ENCODE measurements around the gene STAT4. TPM values are rescaled to one million over a fixed set of nuclear protein-coding genes. Genes with fewer than 3 reads are reported as not detected.

The STAT4 gene
- total RNA-seq, 4 donors from 2014 or later, result 3.1 to 9.1 TPM; not detected in 2

DNA sequence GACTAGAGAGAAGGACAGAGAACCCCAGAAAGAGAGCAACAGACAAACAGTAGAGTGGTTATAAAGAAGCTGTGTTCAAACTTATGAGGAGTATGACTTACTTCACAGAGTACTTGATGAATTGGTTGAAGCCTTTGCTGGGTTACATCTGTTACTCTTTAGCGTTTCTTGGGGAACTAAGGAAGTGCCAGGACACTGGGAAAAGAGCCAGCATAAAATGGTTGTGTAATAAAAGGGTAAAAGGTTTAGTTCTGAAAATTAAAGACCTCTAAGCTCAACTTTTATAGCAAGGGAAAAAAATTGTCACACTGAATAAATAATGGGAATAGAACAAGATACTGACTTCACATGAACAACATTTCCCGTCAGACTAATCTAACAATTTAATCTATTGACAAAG lies 17.0 kb upstream of the STAT4 start:
- in situ Hi-C loops (cut with MboI; ENCODE audit: low pct_ligation_motif_present in 1 of 4, low pct_unique_long_range_greater_than_20kb in 1 of 4, low sequenced_read_pairs in 3 of 4), result loop anchor here in 3 of 4 donors (5.0 to 25.0 kb wide), 5 partner anchors 327 to 520 kb away; partner anchors contain the start of gene NABP1 (in 1 of the 3)
- H3K27ac ChIP-seq, result peak overlapping the region in 3 of 4 donors; percentile 13 to 29 (median 27)
- DNase-seq, result no peak
- peaks cover 0 to 44% (median 17%) of the 10 kb centered on the region in 4 donors for H3K4me1 ChIP-seq
- no peaks in the 10 kb centered on the region for H3K36me3 ChIP-seq
- no peaks in the 10 kb centered on the region for H3K9me3 ChIP-seq
- intact Hi-C loops (cut with DNase I; ENCODE audit: low total_unique reads), result loop anchor here (10.0 kb wide), 1 partner anchor 347 kb away; no protein-coding TSS in a partner anchor
- H3K27me3 ChIP-seq, result no peaks in the 10 kb centered on the region
- TF ChIP-seq, protein P1, sequence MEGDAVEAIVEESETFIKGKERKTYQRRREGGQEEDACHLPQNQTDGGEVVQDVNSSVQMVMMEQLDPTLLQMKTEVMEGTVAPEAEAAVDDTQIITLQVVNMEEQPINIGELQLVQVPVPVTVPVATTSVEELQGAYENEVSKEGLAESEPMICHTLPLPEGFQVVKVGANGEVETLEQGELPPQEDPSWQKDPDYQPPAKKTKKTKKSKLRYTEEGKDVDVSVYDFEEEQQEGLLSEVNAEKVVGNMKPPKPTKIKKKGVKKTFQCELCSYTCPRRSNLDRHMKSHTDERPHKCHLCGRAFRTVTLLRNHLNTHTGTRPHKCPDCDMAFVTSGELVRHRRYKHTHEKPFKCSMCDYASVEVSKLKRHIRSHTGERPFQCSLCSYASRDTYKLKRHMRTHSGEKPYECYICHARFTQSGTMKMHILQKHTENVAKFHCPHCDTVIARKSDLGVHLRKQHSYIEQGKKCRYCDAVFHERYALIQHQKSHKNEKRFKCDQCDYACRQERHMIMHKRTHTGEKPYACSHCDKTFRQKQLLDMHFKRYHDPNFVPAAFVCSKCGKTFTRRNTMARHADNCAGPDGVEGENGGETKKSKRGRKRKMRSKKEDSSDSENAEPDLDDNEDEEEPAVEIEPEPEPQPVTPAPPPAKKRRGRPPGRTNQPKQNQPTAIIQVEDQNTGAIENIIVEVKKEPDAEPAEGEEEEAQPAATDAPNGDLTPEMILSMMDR (IDR thresholded peaks at IDR 0.05), result no peak
- TF ChIP-seq EP300 (IDR thresholded peaks at IDR 0.05; ENCODE audit: low read depth), result no peak
- TF ChIP-seq POLR2A (IDR thresholded peaks at IDR 0.05), result no peak
- TF ChIP-seq POLR2AphosphoS5 (IDR thresholded peaks at IDR 0.05), result no peak
- 22 to 27% methylated on average over 2 of the region's 2 CpGs for WGBS, 2 donors (ENCODE audit: low coverage in 1 of 2)
- H3K4me3 ChIP-seq, result no peak overlapping the region

DNA sequence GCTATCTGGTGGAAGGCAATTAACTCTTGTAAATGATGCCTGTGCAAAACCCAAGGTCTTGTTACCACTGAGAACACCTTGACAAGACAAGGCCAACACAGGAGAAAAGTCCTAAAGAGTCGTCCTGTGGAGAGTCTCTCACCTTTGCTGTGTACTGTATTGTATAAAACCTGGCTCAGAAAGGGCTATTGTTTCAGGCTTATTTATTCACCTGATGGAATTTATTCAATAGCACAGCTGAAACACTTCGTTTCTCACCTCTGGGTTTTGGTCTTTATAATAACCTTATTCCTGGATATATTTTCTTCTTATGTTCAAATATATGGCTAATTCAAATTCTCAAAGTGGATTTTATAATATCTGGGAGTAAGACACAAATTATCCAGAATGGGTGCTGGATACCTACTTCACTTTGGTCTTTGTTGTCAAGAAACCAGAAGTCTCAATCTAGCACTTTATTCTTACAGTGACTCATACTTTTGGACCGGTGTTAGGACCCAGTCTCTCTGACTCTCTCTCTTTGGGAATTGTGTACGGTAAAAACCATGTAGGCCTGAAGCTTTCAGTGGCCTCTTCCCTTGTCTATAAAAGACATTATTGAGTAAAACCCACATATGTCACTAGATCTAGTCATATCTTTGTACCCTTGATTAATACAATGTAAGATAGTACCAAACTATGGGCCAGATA lies 16.1 kb upstream of the STAT4 start:
- H3K27me3 ChIP-seq, result no peaks in the 10 kb centered on the region
- no peak for TF ChIP-seq EP300 (IDR thresholded peaks at IDR 0.05; ENCODE audit: low read depth)
- no peak for TF ChIP-seq POLR2A (IDR thresholded peaks at IDR 0.05)
- TF ChIP-seq, protein P1 (IDR thresholded peaks at IDR 0.05), result no peak
- TF ChIP-seq POLR2AphosphoS5 (IDR thresholded peaks at IDR 0.05), result no peak
- peak overlapping the region in 3 of 4 donors; percentile 13 to 29 (median 27) for H3K27ac ChIP-seq
- in situ Hi-C loops (cut with MboI; ENCODE audit: low pct_ligation_motif_present in 1 of 4, low pct_unique_long_range_greater_than_20kb in 1 of 4, low sequenced_read_pairs in 3 of 4), result loop anchor here in 3 of 4 donors (5.0 to 25.0 kb wide), 5 partner anchors 328 to 520 kb away; partner anchors contain the start of gene NABP1 (in 1 of the 3)
- H3K36me3 ChIP-seq, result no peaks in the 10 kb centered on the region
- DNase-seq, result no peak
- WGBS, 2 donors (ENCODE audit: low coverage in 1 of 2), result 72% methylated on average over 4 of the region's 4 CpGs; no CpG with 5 or more reads in 1 of the 2 donors
- intact Hi-C loops (cut with DNase I; ENCODE audit: low total_unique reads), result loop anchor here (10.0 kb wide), 1 partner anchor 348 kb away; no protein-coding TSS in a partner anchor
- H3K9me3 ChIP-seq, result no peaks in the 10 kb centered on the region
- no peak overlapping the region for H3K4me3 ChIP-seq
- peaks cover 0 to 39% (median 17%) of the 10 kb centered on the region in 4 donors for H3K4me1 ChIP-seq

DNA sequence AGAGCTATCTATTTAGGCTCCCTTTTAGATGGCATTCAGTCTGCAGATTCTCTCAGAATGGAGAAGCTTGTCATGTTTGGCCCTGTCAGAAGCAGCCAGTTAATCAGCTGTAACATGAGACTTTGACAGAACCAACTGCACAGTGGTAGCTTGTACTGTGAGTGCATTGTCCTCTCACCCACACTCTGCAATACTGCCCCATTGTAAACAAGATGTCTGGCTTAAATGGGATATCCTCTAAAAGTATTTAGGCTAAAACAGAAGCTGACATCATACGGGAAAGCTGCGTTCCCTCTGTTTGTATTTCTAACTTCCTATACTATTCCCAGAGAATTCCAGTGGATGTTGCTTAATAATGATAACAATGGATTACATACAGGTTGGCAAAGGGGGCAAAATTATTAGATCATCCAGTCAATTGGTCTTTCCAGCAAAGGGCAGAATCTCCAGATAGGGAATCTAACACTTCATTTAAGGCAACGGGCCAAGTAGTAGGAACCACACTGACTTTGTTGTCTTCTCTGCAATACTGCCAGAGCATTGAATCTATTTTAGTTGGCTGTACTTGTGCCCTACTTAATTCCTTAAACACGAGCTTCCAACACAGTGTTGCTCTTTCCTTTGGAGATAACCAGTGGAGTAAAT lies 15.4 kb upstream of the STAT4 start:
- DNase-seq, result no peak
- intact Hi-C loops (cut with DNase I; ENCODE audit: low total_unique reads), result loop anchor here (10.0 kb wide), 1 partner anchor 349 kb away; no protein-coding TSS in a partner anchor
- no peaks in the 10 kb centered on the region for H3K9me3 ChIP-seq
- WGBS, 2 donors (ENCODE audit: low coverage in 1 of 2), result 58 to 64% methylated on average over 2 to 4 of the region's 4 CpGs
- TF ChIP-seq POLR2A (IDR thresholded peaks at IDR 0.05) (no peak), POLR2AphosphoS5 (IDR thresholded peaks at IDR 0.05) (no peak), EP300 (IDR thresholded peaks at IDR 0.05; ENCODE audit: low read depth) (no peak)
- TF ChIP-seq, protein P1 (IDR thresholded peaks at IDR 0.05), result no peak
- no peak overlapping the region for H3K27ac ChIP-seq
- H3K36me3 ChIP-seq, result no peaks in the 10 kb centered on the region
- in situ Hi-C loops (cut with MboI; ENCODE audit: low pct_ligation_motif_present in 1 of 4, low pct_unique_long_range_greater_than_20kb in 1 of 4, low sequenced_read_pairs in 3 of 4), result loop anchor here in 3 of 4 donors (5.0 to 25.0 kb wide), 5 partner anchors 329 to 521 kb away; partner anchors contain the start of gene NABP1 (in 1 of the 3)
- H3K4me1 ChIP-seq, result peaks cover 0 to 34% (median 17%) of the 10 kb centered on the region in 4 donors
- H3K4me3 ChIP-seq, result no peak overlapping the region
- H3K27me3 ChIP-seq, result no peaks in the 10 kb centered on the region

DNA sequence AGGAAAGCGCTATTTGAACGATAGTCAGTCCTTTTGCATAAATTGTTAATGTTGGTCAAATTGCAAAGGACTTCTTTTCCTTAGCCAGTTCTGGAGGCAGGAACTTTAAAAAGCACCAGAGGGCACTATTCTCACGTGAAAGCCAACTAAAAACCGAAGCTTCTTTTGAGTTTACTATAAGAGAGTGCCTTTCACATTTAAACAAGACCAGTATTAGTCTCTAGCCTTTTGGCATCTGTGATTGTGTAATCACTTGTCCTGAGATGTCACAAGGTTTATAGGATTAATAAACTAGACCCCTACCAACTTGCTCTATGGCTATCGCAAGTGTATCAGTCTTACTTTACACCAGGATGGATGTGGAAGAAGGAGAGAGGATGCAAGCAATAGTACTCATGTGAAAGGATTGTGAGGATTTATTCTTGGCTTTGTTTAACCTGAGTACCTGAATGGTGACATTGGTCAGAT lies 14.4 kb upstream of the STAT4 start:
- TF ChIP-seq POLR2AphosphoS5 (IDR thresholded peaks at IDR 0.05), result no peak
- TF ChIP-seq, protein P1 (IDR thresholded peaks at IDR 0.05), result peak; percentile 32 to 65 (median 61)
- intact Hi-C loops (cut with DNase I; ENCODE audit: low total_unique reads) (loop anchor here (10.0 kb wide), 1 partner anchor 350 kb away; no protein-coding TSS in a partner anchor), in situ Hi-C loops (cut with MboI; ENCODE audit: low pct_ligation_motif_present in 1 of 4, low pct_unique_long_range_greater_than_20kb in 1 of 4, low sequenced_read_pairs in 3 of 4) (loop anchor here in 3 of 4 donors (5.0 to 25.0 kb wide), 5 partner anchors 330 to 522 kb away; partner anchors contain the start of gene NABP1 (in 1 of the 3))
- H3K27me3 ChIP-seq, result no peaks in the 10 kb centered on the region
- WGBS, 2 donors (ENCODE audit: low coverage in 1 of 2), result 20 to 23% methylated on average over 5 of the region's 5 CpGs
- H3K27ac ChIP-seq, result no peak overlapping the region
- H3K36me3 ChIP-seq, result no peaks in the 10 kb centered on the region
- no peaks in the 10 kb centered on the region for H3K9me3 ChIP-seq
- H3K4me3 ChIP-seq, result no peak overlapping the region
- no peak for DNase-seq
- H3K4me1 ChIP-seq, result peaks cover 0 to 34% (median 17%) of the 10 kb centered on the region in 4 donors

All from transverse colon (tissue), 4 donors.